ENCODE results near the gene LUZP2. TPM values are rescaled to one million over a fixed set of nuclear protein-coding genes. Genes with fewer than 3 reads are reported as not detected.

Gene LUZP2
- total and polyA plus RNA-seq, 9 of the 15 experiments (the other 6 are each of a cell fraction or from before 2014, with no cell fraction given), result not detected

GRCh38 chr11:24833573-24833972 lies 336.7 kb downstream of the LUZP2 start:
- BruUV-seq (replicated peaks), result no TSS peak
- POLR2A ChIA-PET, result no interaction called here
- no peak overlapping the region for H3K9ac ChIP-seq (ENCODE audit: insufficient read depth in 1 of 2, low read depth in 2 of 2, low read length in 2 of 2)
- intact Hi-C loops (cut with micrococcal nuclease) (no loop called here), in situ Hi-C loops (cut with MboI) (no loop called here)
- ATAC-seq (no peak), DNase-seq (ENCODE audit: extremely low read depth in 1 of 4, low spot score in 3 of 4) (no peak), FAIRE-seq (no peak)
- H3K4me1 ChIP-seq (replicated peaks in 1 of 2; ENCODE audit: control insufficient read depth in 2 of 2, insufficient read depth in 2 of 2, low read length in 2 of 2), result no peaks in the 10 kb centered on the region
- TF ChIP-seq ZNF740 (CRISPR knock-in tag; IDR thresholded peaks at IDR 0.05), result no peak
- TF ChIP-seq ZNF740 (tag; IDR thresholded peaks at IDR 0.05), result no peak
- 22% methylated on average over 9 of the region's 9 CpGs for WGBS (ENCODE audit: insufficient coverage, low coverage, missing lambda C conversion rate)
- H3K9me3 ChIP-seq (replicated peaks; ENCODE audit: control insufficient read depth, insufficient read depth, low read depth, low read length), result no peaks in the 10 kb centered on the region; the same call in 1 of the 2 replicates
- no peaks in the 10 kb centered on the region for H3K36me3 ChIP-seq (ENCODE audit: control insufficient read depth, insufficient read depth, low read length)
- H2AFZ ChIP-seq (ENCODE audit: low read depth, low read length), result no peak overlapping the region
- H3K4me2 ChIP-seq (ENCODE audit: insufficient read depth, low read length), result no peak overlapping the region
- H3K27ac ChIP-seq (ENCODE audit: extremely low read depth, low read depth, low read length), result no peak overlapping the region
- H3K4me3 ChIP-seq, result no peak overlapping the region
- no peaks in the 10 kb centered on the region for H3K27me3 ChIP-seq (ENCODE audit: control insufficient read depth in 2 of 2, insufficient read depth in 2 of 2, low read length in 2 of 2)
- no peaks in the 10 kb centered on the region for H3K9me1 ChIP-seq (ENCODE audit: control insufficient read depth, insufficient read depth, low read length)
- H4K20me1 ChIP-seq (replicated peaks; ENCODE audit: control insufficient read depth, insufficient read depth, low read length), result no peaks in the 10 kb centered on the region
- CTCF ChIA-PET (ENCODE audit: low intra/inter-chr PET ratio), result no interaction called here
- H3K79me2 ChIP-seq (ENCODE audit: control insufficient read depth, insufficient read depth, low read length), result no peaks in the 10 kb centered on the region

- no peak overlapping the region for H3K27ac ChIP-seq (ENCODE audit: extremely low read depth, low read depth, low read length)
- FAIRE-seq (no peak), DNase-seq (ENCODE audit: extremely low read depth in 1 of 4, low spot score in 3 of 4) (no peak), ATAC-seq (no peak)
- no peak overlapping the region for H3K4me3 ChIP-seq
- BruUV-seq (replicated peaks), result no TSS peak
- no peaks in the 10 kb centered on the region for H3K4me1 ChIP-seq (replicated peaks in 1 of 2; ENCODE audit: control insufficient read depth in 2 of 2, insufficient read depth in 2 of 2, low read length in 2 of 2)
- no peaks in the 10 kb centered on the region for H3K36me3 ChIP-seq (ENCODE audit: control insufficient read depth, insufficient read depth, low read length)
- H3K27me3 ChIP-seq (ENCODE audit: control insufficient read depth in 2 of 2, insufficient read depth in 2 of 2, low read length in 2 of 2), result no peaks in the 10 kb centered on the region
- H3K9me1 ChIP-seq (ENCODE audit: control insufficient read depth, insufficient read depth, low read length), result no peaks in the 10 kb centered on the region
- no peaks in the 10 kb centered on the region for H4K20me1 ChIP-seq (replicated peaks; ENCODE audit: control insufficient read depth, insufficient read depth, low read length)
- CTCF ChIA-PET (ENCODE audit: low intra/inter-chr PET ratio), result no interaction called here
- H3K4me2 ChIP-seq (ENCODE audit: insufficient read depth, low read length), result no peak overlapping the region
- 0% methylated on average over 2 of the region's 2 CpGs for WGBS (ENCODE audit: insufficient coverage, low coverage, missing lambda C conversion rate)
- no peaks in the 10 kb centered on the region for H3K79me2 ChIP-seq (ENCODE audit: control insufficient read depth, insufficient read depth, low read length)
- in situ Hi-C loops (cut with MboI) (no loop called here), intact Hi-C loops (cut with micrococcal nuclease) (no loop called here)
- H3K9me3 ChIP-seq (replicated peaks; ENCODE audit: control insufficient read depth, insufficient read depth, low read depth, low read length), result no peaks in the 10 kb centered on the region
- no peak overlapping the region for H2AFZ ChIP-seq (ENCODE audit: low read depth, low read length)
- no peak overlapping the region for H3K9ac ChIP-seq (ENCODE audit: insufficient read depth in 1 of 2, low read depth in 2 of 2, low read length in 2 of 2)
- POLR2A ChIA-PET, result no interaction called here
- TF ChIP-seq MBD2 (IDR thresholded peaks at IDR 0.05; ENCODE audit: borderline replicate concordance, low read depth) (no peak), WHSC1 (IDR thresholded peaks at IDR 0.05; ENCODE audit: low read length) (no peak), ZBED1 (IDR thresholded peaks at IDR 0.05) (no peak), FOXK2 (conservative IDR thresholded peaks at IDR 0.05 in 1 of 2, IDR thresholded peaks at IDR 0.05 in 1 of 2; ENCODE audit: low read depth in 2 of 2) (no peak), ADNP (tag; IDR thresholded peaks at IDR 0.05) (no peak), ZNF586 (CRISPR knock-in tag; conservative IDR thresholded peaks at IDR 0.05) (no peak), MXD1 (CRISPR knock-in tag; IDR thresholded peaks at IDR 0.05; ENCODE audit: borderline replicate concordance, poor library complexity, severe bottlenecking) (no peak), RBM25 (IDR thresholded peaks at IDR 0.05; ENCODE audit: low read depth, low read length, severe bottlenecking) (no peak), ZBTB43 (CRISPR knock-in tag; IDR thresholded peaks at IDR 0.05) (no peak), POLR2B (IDR thresholded peaks at IDR 0.05; ENCODE audit: low read depth, partially characterized antibody) (no peak), EWSR1 (IDR thresholded peaks at IDR 0.05; ENCODE audit: borderline replicate concordance, low read depth, partially characterized antibody) (no peak)
These were observed 340.3 kb downstream of the LUZP2 start for GRCh38 chr11:24837112-24837511.
